ENCODE results near the gene PRKCE.
"Not testable (repeated sequence)": the region's sequence is repeated elsewhere in the genome, so short reads cannot be mapped to it uniquely, and the experiment has no call there.

The PRKCE gene

GRCh38 chr2:45913539-45913938 lies 262.1 kb downstream of the PRKCE start:
- TF ChIP-seq CTCF (conservative IDR thresholded peaks at IDR 0.05; ENCODE audit: control insufficient read depth, insufficient read depth, low read depth, low read length) = no peak
- DNase-seq (ENCODE audit: low read depth) = no peak

GRCh38 chr2:45915523-45915922 lies 264.0 kb downstream of the PRKCE start:
- no peak for TF ChIP-seq CTCF (conservative IDR thresholded peaks at IDR 0.05; ENCODE audit: control insufficient read depth, insufficient read depth, low read depth, low read length)
- H3K4me3 ChIP-seq (ENCODE audit: control insufficient read depth, low read depth, low read length) = no peak overlapping the region
- no peak for DNase-seq (ENCODE audit: low read depth)

More at GRCh38 chr2:45913539-45913938, 262.1 kb downstream of the PRKCE start:
- H3K4me3 ChIP-seq (ENCODE audit: control insufficient read depth, low read depth, low read length) = no peak overlapping the region

GRCh38 chr2:45917561-45918176 lies 266.2 kb downstream of the PRKCE start:
- not testable (repeated sequence) for DNase-seq (ENCODE audit: low read depth); H3K4me3 ChIP-seq (ENCODE audit: control insufficient read depth, low read depth, low read length)

GRCh38 chr2:45918463-45919159 lies 267.1 kb downstream of the PRKCE start:
- H3K4me3 ChIP-seq (ENCODE audit: control insufficient read depth, low read depth, low read length) = no peak overlapping the region
- no peak for TF ChIP-seq CTCF (conservative IDR thresholded peaks at IDR 0.05; ENCODE audit: control insufficient read depth, insufficient read depth, low read depth, low read length)
- no peak for DNase-seq (ENCODE audit: low read depth)

GRCh38 chr2:45919160-45919650 lies 267.7 kb downstream of the PRKCE start:
- DNase-seq (ENCODE audit: low read depth) = no peak
- no peak overlapping the region for H3K4me3 ChIP-seq (ENCODE audit: control insufficient read depth, low read depth, low read length)
- TF ChIP-seq CTCF (conservative IDR thresholded peaks at IDR 0.05; ENCODE audit: control insufficient read depth, insufficient read depth, low read depth, low read length) = no peak

- no peak for TF ChIP-seq CTCF (conservative IDR thresholded peaks at IDR 0.05; ENCODE audit: control insufficient read depth, insufficient read depth, low read depth, low read length)
- no peak for DNase-seq (ENCODE audit: low read depth)
- no peak overlapping the region for H3K4me3 ChIP-seq (ENCODE audit: control insufficient read depth, low read depth, low read length)
These were observed 268.2 kb downstream of the PRKCE start for GRCh38 chr2:45919711-45920111.

GRCh38 chr2:45921921-45922320 lies 270.4 kb downstream of the PRKCE start:
- DNase-seq (ENCODE audit: low read depth) = no peak
- no peak for TF ChIP-seq CTCF (conservative IDR thresholded peaks at IDR 0.05; ENCODE audit: control insufficient read depth, insufficient read depth, low read depth, low read length)
- no peak overlapping the region for H3K4me3 ChIP-seq (ENCODE audit: control insufficient read depth, low read depth, low read length)
